H1 (cell line): ENCODE data around the gene E2F2. TPM values are rescaled to one million over a fixed set of nuclear protein-coding genes. Genes with fewer than 3 reads are reported as not detected.

Source experiments
- CTCF ChIA-PET: fragments of 300-600 bp; sonication (Branson Sonifier 250); formaldehyde crosslinking; loops from one replicate; lab custom pipeline; 2021; ENCODE audit not compliant: partially characterized antibody; lab: Charles Lee
- POLR2A ChIA-PET: fragments of 300-600 bp; sonication (Branson Sonifier 250); formaldehyde crosslinking; loops from one replicate; lab custom pipeline; 2021; ENCODE audit warnings: inconsistent platforms; ENCODE audit not compliant: partially characterized antibody; lab: Charles Lee
- DNase-seq, 2 experiments: peaks; one replicate each; pipeline versions ENCODE4 v3.0.0 to v3.0.0-alpha.2; 2010 to 2022; ENCODE audit warnings: low spot score in 2 of 2, low read depth in 1 of 2, mixed read lengths in 1 of 2
- FAIRE-seq: peaks from 2 replicates; lab custom pipeline; 2011; peaks lifted over from hg19 to GRCh38; lab: Jason Lieb, UNC
- H2AFZ ChIP-seq: 2 replicates; pipeline ENCODE4 v1.8.1; 2012; ENCODE audit warnings: low read length, inconsistent platforms
- H2AK5ac ChIP-seq: 2 replicates; pipeline ENCODE4 v1.6.1; 2013; ENCODE audit warnings: low read depth, low read length
- H2BK120ac ChIP-seq: replicated peaks from 2 replicates; pipeline ENCODE3; 2013; ENCODE audit warnings: low read depth, low read length, inconsistent platforms
- H2BK12ac ChIP-seq: 2 replicates; pipeline ENCODE4 v1.6.1; 2013; ENCODE audit warnings: low read depth, low read length
- H2BK15ac ChIP-seq: 2 replicates; pipeline ENCODE4 v1.6.1; 2013; ENCODE audit warnings: low read length
- H2BK20ac ChIP-seq: 2 replicates; pipeline ENCODE4 v1.6.1; 2013; ENCODE audit warnings: low read length
- H2BK5ac ChIP-seq: 2 replicates; pipeline ENCODE4 v1.6.1; 2013; ENCODE audit warnings: low read depth, low read length
- H3K14ac ChIP-seq: 2 replicates; pipeline ENCODE4 v1.6.1; 2013; ENCODE audit warnings: inconsistent platforms; ENCODE audit not compliant: insufficient read length
- H3K18ac ChIP-seq: 2 replicates; pipeline ENCODE4 v1.6.1; 2013; ENCODE audit warnings: low read length; ENCODE audit errors: extremely low read depth
- H3K23ac ChIP-seq: 2 replicates; pipeline ENCODE4 v1.6.1; 2013; ENCODE audit warnings: inconsistent platforms; ENCODE audit not compliant: insufficient read length
- H3K23me2 ChIP-seq: 2 replicates; pipeline ENCODE4 v1.6.1; 2013; ENCODE audit warnings: low read depth, low read length
- H3K27ac ChIP-seq: 2 replicates; pipeline ENCODE4 v1.6.1; 2011; ENCODE audit warnings: low read depth, low read length, inconsistent platforms
- H3K27me3 ChIP-seq, 4 experiments: replicated peaks in 1 of 4; 1 replicate in 1 of 4; 2 replicates in 3 of 4; pipeline versions ENCODE4 v1.6.1 to v1.8.1; 2011 to 2013; ENCODE audit warnings: low read length in 3 of 4, mild to moderate bottlenecking in 3 of 4, inconsistent platforms in 2 of 4, mixed read lengths in 2 of 4, moderate library complexity in 1 of 4; ENCODE audit not compliant: control insufficient read depth in 3 of 4, insufficient read depth in 3 of 4; ENCODE audit errors: extremely low read depth in 1 of 4
- H3K36me3 ChIP-seq, 4 experiments: 2 replicates each; pipeline versions ENCODE4 v1.6.1 to v1.8.1; 2011 to 2013; ENCODE audit warnings: mild to moderate bottlenecking in 4 of 4, low read length in 3 of 4, moderate library complexity in 2 of 4, control low read depth in 1 of 4, inconsistent platforms in 1 of 4; ENCODE audit not compliant: insufficient read depth in 4 of 4, control insufficient read depth in 2 of 4
- H3K4ac ChIP-seq: replicated peaks from 2 replicates; pipeline ENCODE3; 2013; ENCODE audit warnings: low read length, low read depth, mixed read lengths, inconsistent platforms; ENCODE audit not compliant: insufficient read length
- H3K4me1 ChIP-seq, 4 experiments: replicated peaks in 1 of 4; 1 replicate in 1 of 4; 2 replicates in 3 of 4; pipeline versions ENCODE4 v1.6.1 to v1.8.1; 2011 to 2013; ENCODE audit warnings: low read length in 3 of 4, inconsistent platforms in 2 of 4, mixed read lengths in 1 of 4; ENCODE audit not compliant: insufficient read depth in 4 of 4, control insufficient read depth in 3 of 4
- H3K4me2 ChIP-seq, 2 experiments: 2 replicates each; pipeline versions ENCODE4 v1.6.1 to v1.8.1; 2011 to 2013; ENCODE audit warnings: low read depth in 2 of 2, low read length in 2 of 2, control low read depth in 1 of 2, inconsistent platforms in 1 of 2, mild to moderate bottlenecking in 1 of 2; ENCODE audit not compliant: insufficient read depth in 1 of 2
- H3K4me3 ChIP-seq, 4 experiments: fragments of 200-600, 300-600 bp in 1 of 4; sonication (generic), shearing (Covaris generic), sonication (Bioruptor Twin) in 1 of 4; 2 replicates each; pipeline versions ENCODE4 v1.5.1 to v1.8.1; 2011 to 2016; ENCODE audit warnings: low read length in 4 of 4, low read depth in 3 of 4, control low read depth in 2 of 4, inconsistent platforms in 2 of 4, mild to moderate bottlenecking in 2 of 4, mixed read lengths in 1 of 4, moderate library complexity in 1 of 4; ENCODE audit not compliant: insufficient read depth in 2 of 4; ENCODE audit errors: extremely low read depth in 1 of 4
- H3K56ac ChIP-seq: replicated peaks from 2 replicates; pipeline ENCODE3; 2013; ENCODE audit warnings: low read depth, mild to moderate bottlenecking, mixed read lengths, low read length, inconsistent platforms; ENCODE audit not compliant: insufficient read length
- H3K79me1 ChIP-seq: 2 replicates; pipeline ENCODE4 v1.6.1; 2013; ENCODE audit warnings: low read depth, low read length, control low read depth
- H3K79me2 ChIP-seq, 2 experiments: 2 replicates each; pipeline versions ENCODE4 v1.6.1 to v1.8.1; 2012 to 2013; ENCODE audit warnings: low read length in 2 of 2, mild to moderate bottlenecking in 2 of 2, inconsistent platforms in 1 of 2; ENCODE audit not compliant: insufficient read depth in 2 of 2, control insufficient read depth in 1 of 2
- H3K9ac ChIP-seq, 4 experiments: replicated peaks in 1 of 4; 1 replicate in 1 of 4; 2 replicates in 3 of 4; pipeline versions ENCODE4 v1.6.1 to v1.8.1; 2011 to 2013; ENCODE audit warnings: low read depth in 3 of 4, low read length in 3 of 4, control low read depth in 2 of 4, mild to moderate bottlenecking in 2 of 4, moderate library complexity in 2 of 4, inconsistent platforms in 1 of 4; ENCODE audit errors: extremely low read depth in 1 of 4
- H3K9me3 ChIP-seq, 2 experiments: 2 replicates each; pipeline versions ENCODE4 v1.6.1 to v1.8.1; 2012 to 2013; ENCODE audit warnings: mild to moderate bottlenecking in 2 of 2, moderate library complexity in 2 of 2, control low read depth in 1 of 2, inconsistent platforms in 1 of 2, low read depth in 1 of 2, low read length in 1 of 2, mixed read lengths in 1 of 2; ENCODE audit not compliant: insufficient read depth in 2 of 2
- H4K20me1 ChIP-seq, 2 experiments: replicated peaks in 1 of 2; 2 replicates each; pipeline versions ENCODE3 to v1.8.1; 2011 to 2013; ENCODE audit warnings: inconsistent platforms in 2 of 2, low read length in 2 of 2, mild to moderate bottlenecking in 1 of 2; ENCODE audit not compliant: insufficient read depth in 2 of 2, control insufficient read depth in 1 of 2
- H4K5ac ChIP-seq: 2 replicates; pipeline ENCODE4 v1.6.1; 2013; ENCODE audit warnings: low read length, low read depth, mixed read lengths, inconsistent platforms; ENCODE audit not compliant: insufficient read length
- H4K8ac ChIP-seq: 2 replicates; pipeline ENCODE4 v1.8.0; 2013; ENCODE audit warnings: mild to moderate bottlenecking, moderate library complexity, low read length, inconsistent platforms; ENCODE audit not compliant: insufficient read depth; ENCODE audit errors: extremely low read depth
- H4K91ac ChIP-seq: replicated peaks from 2 replicates; pipeline ENCODE3; 2013; ENCODE audit warnings: low read length, mixed read lengths, inconsistent platforms; ENCODE audit not compliant: insufficient read length
- BACH1 ChIP-seq: IDR thresholded peaks from 2 replicates; pipeline ENCODE4 v1.6.1; 2012; ENCODE audit warnings: low read length, improper control_type of control experiment
- JUN ChIP-seq: IDR thresholded peaks from 2 replicates; pipeline ENCODE4 v1.6.1; 2011; ENCODE audit warnings: low read depth, mild to moderate bottlenecking, improper control_type of control experiment, low read length
- JUND ChIP-seq: IDR thresholded peaks from 2 replicates; pipeline ENCODE4 v1.6.1; 2011; ENCODE audit warnings: mild to moderate bottlenecking, improper control_type of control experiment, low read length
- POLR2AphosphoS5 ChIP-seq: IDR thresholded peaks from 2 replicates; pipeline ENCODE4 v1.6.1; 2011; ENCODE audit warnings: low read depth, low read length
- RXRA ChIP-seq: IDR thresholded peaks from 2 replicates; pipeline ENCODE4 v1.6.1; 2011; ENCODE audit warnings: low read depth, mild to moderate bottlenecking, low read length, moderate library complexity; ENCODE audit not compliant: insufficient read depth
- SAP30 ChIP-seq: fragments of 300-600 bp; sonication (generic); IDR thresholded peaks from 2 replicates; pipeline ENCODE4 v1.7.1; 2012; ENCODE audit warnings: low read length, moderate library complexity, mild to moderate bottlenecking, inconsistent platforms; ENCODE audit not compliant: insufficient read depth, insufficient replicate concordance
- SIN3A ChIP-seq, 2 experiments: IDR thresholded peaks in 1 of 2; conservative IDR thresholded peaks in 1 of 2; 2 replicates each; pipeline ENCODE4 v1.6.1; 2011 to 2012; ENCODE audit warnings: low read length in 2 of 2, improper control_type of control experiment in 1 of 2, low read depth in 1 of 2, mild to moderate bottlenecking in 1 of 2
- SIRT6 ChIP-seq: IDR thresholded peaks from one replicate; pipeline ENCODE4 v1.7.1; 2012; ENCODE audit warnings: low read length, inconsistent platforms
- SP1 ChIP-seq: IDR thresholded peaks from 2 replicates; pipeline ENCODE4 v1.6.1; 2011; ENCODE audit warnings: low read depth, low read length
- WGBS, 2 experiments: shearing (Covaris generic) in 1 of 2; methylation state at CpG; one replicate each; pipeline versions ENCODE4 v1.1.6 to v1.1.7; 2013 to 2015; ENCODE audit warnings: low lambda C conversion rate in 2 of 2, mixed read lengths in 2 of 2, inconsistent platforms in 1 of 2, low coverage in 1 of 2, missing lambda C conversion rate in 1 of 2; ENCODE audit not compliant: insufficient replicate concordance in 2 of 2, insufficient coverage in 1 of 2, insufficient read length in 1 of 2; ENCODE audit errors: extremely low coverage in 1 of 2, missing lambda C conversion rate in 1 of 2; 5-methylcytosine and 5-hydroxymethylcytosine counted together
- polyA plus RNA-seq, 7 experiments: library from polyadenylated mRNA; depleted of rRNA in 3 of 7; stranded (reverse) in 5 of 7; unstranded in 2 of 7; fragments of >200 nt in 5 of 7; fragments of 200-250 nt in 2 of 7; gene quantifications; 1 replicate in 5 of 7; 2 replicates in 1 of 7; 4 replicates in 1 of 7; pipeline versions ENCODE4 v1.2.1 to v1.2.3, GENCODE V29; 2011 to 2013; ENCODE audit warnings: missing spikeins in 2 of 7, mixed read lengths in 2 of 7
- total RNA-seq: library from RNA; stranded (reverse); fragmentation: NEBNext Ultra II Directional; extraction: Animal tissue kit (Norgen Biotek cat#: 25700); gene quantifications from 2 replicates; pipeline ENCODE4 v1.2.1, GENCODE V29; 2021
- TF ChIP-seq, protein P1 (sequence below): IDR thresholded peaks from 2 replicates; pipeline ENCODE4 v1.6.1; 2012; ENCODE audit warnings: low read length, inconsistent platforms
- TF ChIP-seq, protein P2 (sequence below): IDR thresholded peaks from 2 replicates; pipeline ENCODE4 v1.6.1; 2011; ENCODE audit warnings: low read depth, mild to moderate bottlenecking, low read length; ENCODE audit not compliant: insufficient read depth

The E2F2 gene
- total and polyA plus RNA-seq, 2 of the 8 experiments (the other 6 are each of a cell fraction or from before 2014, with no cell fraction given): 1.8 to 7.0 TPM

DNA sequence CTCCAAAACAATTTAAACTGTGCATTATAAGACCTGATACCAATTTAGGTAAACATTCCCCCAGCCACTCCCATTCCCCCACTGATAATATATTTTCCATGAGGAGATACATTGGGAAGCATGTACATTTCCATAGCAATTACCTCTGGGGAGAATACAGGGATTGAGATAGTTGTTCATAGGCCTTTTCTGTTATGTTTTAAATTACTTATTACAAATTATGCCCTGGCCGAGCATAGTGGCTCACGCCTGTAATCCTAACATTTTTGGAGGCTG lies 51.4 kb downstream of the E2F2 start:
- TF ChIP-seq BACH1 (no peak), SIRT6 (no peak), POLR2AphosphoS5 (no peak), SAP30 (no peak), RXRA (no peak), SIN3A (conservative IDR thresholded peaks at IDR 0.05 in 1 of 2, IDR thresholded peaks at IDR 0.05 in 1 of 2; ENCODE audit: low read depth in 1 of 2, low read length in 2 of 2) (no peak), JUN (no peak), JUND (no peak), SP1 (no peak)
- TF ChIP-seq, protein P1, sequence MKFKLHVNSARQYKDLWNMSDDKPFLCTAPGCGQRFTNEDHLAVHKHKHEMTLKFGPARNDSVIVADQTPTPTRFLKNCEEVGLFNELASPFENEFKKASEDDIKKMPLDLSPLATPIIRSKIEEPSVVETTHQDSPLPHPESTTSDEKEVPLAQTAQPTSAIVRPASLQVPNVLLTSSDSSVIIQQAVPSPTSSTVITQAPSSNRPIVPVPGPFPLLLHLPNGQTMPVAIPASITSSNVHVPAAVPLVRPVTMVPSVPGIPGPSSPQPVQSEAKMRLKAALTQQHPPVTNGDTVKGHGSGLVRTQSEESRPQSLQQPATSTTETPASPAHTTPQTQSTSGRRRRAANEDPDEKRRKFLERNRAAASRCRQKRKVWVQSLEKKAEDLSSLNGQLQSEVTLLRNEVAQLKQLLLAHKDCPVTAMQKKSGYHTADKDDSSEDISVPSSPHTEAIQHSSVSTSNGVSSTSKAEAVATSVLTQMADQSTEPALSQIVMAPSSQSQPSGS: no peak
- TF ChIP-seq, protein P2, sequence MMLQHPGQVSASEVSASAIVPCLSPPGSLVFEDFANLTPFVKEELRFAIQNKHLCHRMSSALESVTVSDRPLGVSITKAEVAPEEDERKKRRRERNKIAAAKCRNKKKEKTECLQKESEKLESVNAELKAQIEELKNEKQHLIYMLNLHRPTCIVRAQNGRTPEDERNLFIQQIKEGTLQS: no peak
- Histone ChIP-seq H4K91ac (no peak overlapping the region), H3K4me3 (no peak overlapping the region), H2BK12ac (no peak overlapping the region), H3K14ac (no peak overlapping the region), H2AK5ac (no peak overlapping the region), H3K4me1 (peaks cover 0 to 8% (median 3%) of the 10 kb centered on the region in 4 experiments; a peak in 5 of 7 replicates), H2BK20ac (no peak overlapping the region), H3K56ac (no peak overlapping the region), H3K79me1 (peaks cover 16% of the 10 kb centered on the region), H3K9ac (no peak overlapping the region), H2AFZ (no peak overlapping the region), H4K5ac (no peak overlapping the region), H3K18ac (no peak overlapping the region), H3K23me2 (peaks cover 11% of the 10 kb centered on the region; the same call in 1 of the 2 replicates), H3K27me3 (no peaks in the 10 kb centered on the region; a peak in 1 of 7 replicates), H4K20me1 (peaks cover 15 to 32% of the 10 kb centered on the region in 2 experiments), H3K36me3 (no peaks in the 10 kb centered on the region), H2BK120ac (no peak overlapping the region), H2BK15ac (no peak overlapping the region), H3K4ac (no peak overlapping the region), H3K27ac (no peak overlapping the region), H2BK5ac (no peak overlapping the region), H3K4me2 (no peak overlapping the region), H3K79me2 (peaks cover 0 to 50% of the 10 kb centered on the region in 2 experiments; a peak in 2 of 4 replicates), H3K9me3 (no peaks in the 10 kb centered on the region), H3K23ac (no peak overlapping the region), H4K8ac (no peak overlapping the region)
- WGBS, 2 experiments: 89% methylated on average over 2 of the region's 2 CpGs; no CpG with 5 or more reads in 1 of the 2 experiments
- DNase-seq (no peak), FAIRE-seq (no peak)
- ChIA-PET CTCF (interaction anchor here (0.6 to 2.6 kb wide), 3 partner anchors 17 to 107 kb away, joined by 6 to 15 read pairs (median 6); no protein-coding TSS in a partner anchor), POLR2A (interaction anchor here (1.3 to 1.4 kb wide), 2 partner anchors 11 to 13 kb away, joined by 3 to 4 read pairs; no protein-coding TSS in a partner anchor)
